ENCODE data around the gene TPST1. TPM values are rescaled to one million over a fixed set of nuclear protein-coding genes. Genes with fewer than 3 reads are reported as not detected.

The TPST1 gene
- total RNA-seq, 1 experiment from 2014 or later, result 15.9 TPM

DNA sequence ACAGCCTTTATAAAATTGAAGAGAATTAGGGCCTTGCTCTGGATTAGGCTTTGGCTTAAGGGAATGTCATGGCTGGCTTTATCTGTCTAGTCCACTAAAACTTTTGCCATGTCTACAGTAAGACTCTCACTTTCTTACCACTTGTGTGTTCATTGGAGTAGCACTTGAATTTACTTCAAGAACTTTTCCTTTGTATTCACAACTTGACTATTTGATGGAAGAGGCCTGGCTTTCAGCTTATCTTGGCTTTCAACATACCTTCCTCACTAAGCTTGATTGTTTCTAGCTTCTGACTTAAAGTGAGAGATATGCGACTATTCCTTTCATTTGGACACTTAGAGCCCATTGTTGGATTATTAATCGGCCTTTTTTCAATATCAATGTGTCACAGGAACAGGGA is 96.1 kb downstream of the TPST1 start:
- Histone ChIP-seq H3K9me3 (ENCODE audit: control insufficient read depth, low read depth, low read length) (no peaks in the 10 kb centered on the region), H3K27ac (ENCODE audit: insufficient read length, low read depth, low read length) (no peak overlapping the region)
- H3K27ac Mint-ChIP-seq, result peak overlapping the region in 1 of 3 experiments; percentile 26; a peak in 1 of 7 replicates

More for the DNA sequence above, 96.1 kb downstream of the TPST1 start:
- no peak for DNase-seq
- Mint-ChIP-seq H3K4me3 (no peak overlapping the region), H3K9me3 (peaks cover 7 to 16% of the 10 kb centered on the region in 2 experiments), H3K36me3 (ENCODE audit: insufficient read depth in 1 of 3, low read depth in 3 of 3) (peaks cover 9 to 26% (median 12%) of the 10 kb centered on the region in 3 experiments; a peak in 6 of 7 replicates), H3K4me1 (peaks cover 24 to 27% of the 10 kb centered on the region in 2 experiments), H3K27me3 (ENCODE audit: low read depth) (no peaks in the 10 kb centered on the region)
- Histone ChIP-seq H2AK5ac (ENCODE audit: insufficient read length, low read length) (no peak overlapping the region), H3T11ph (ENCODE audit: low read length) (no peak overlapping the region), H4K20me1 (ENCODE audit: control insufficient read depth, insufficient read depth, insufficient read length) (no peaks in the 10 kb centered on the region), H2BK15ac (ENCODE audit: low read depth, low read length) (no peak overlapping the region), H3K79me1 (ENCODE audit: insufficient read depth, low read depth, low read length, poor library complexity, severe bottlenecking) (no peaks in the 10 kb centered on the region), H3K9ac (ENCODE audit: extremely low read depth, insufficient read length, low read length) (no peak overlapping the region), H3K4me2 (ENCODE audit: insufficient read depth, insufficient read length, low read length) (no peak overlapping the region), H2BK12ac (ENCODE audit: insufficient read length, low read depth, low read length) (no peak overlapping the region), H2BK5ac (ENCODE audit: insufficient read length, low read length) (no peak overlapping the region), H3K18ac (ENCODE audit: insufficient read length, low read depth, low read length) (no peak overlapping the region), H2BK20ac (ENCODE audit: low read depth, low read length, poor library complexity, severe bottlenecking) (no peak overlapping the region), H4K8ac (replicated peaks; ENCODE audit: insufficient read length, low read depth, low read length) (no peak overlapping the region), H3K23me2 (ENCODE audit: insufficient read length, low read depth, low read length, poor library complexity, severe bottlenecking) (no peaks in the 10 kb centered on the region), H3K23ac (ENCODE audit: insufficient read length, low read depth, low read length) (no peak overlapping the region), H3K14ac (ENCODE audit: insufficient read depth, low read length) (no peak overlapping the region), H3K79me2 (ENCODE audit: insufficient read depth, low read length) (no peaks in the 10 kb centered on the region), H2AFZ (ENCODE audit: low read length) (no peak overlapping the region), H2BK120ac (ENCODE audit: low read depth, low read length, poor library complexity, severe bottlenecking) (no peak overlapping the region), H3K27me3 (ENCODE audit: insufficient read depth, low read length) (no peaks in the 10 kb centered on the region), H4K5ac (ENCODE audit: insufficient read length, low read depth, low read length) (no peak overlapping the region), H3K4ac (ENCODE audit: low read depth, low read length) (no peak overlapping the region), H4K91ac (ENCODE audit: insufficient read length, low read depth, low read length) (no peak overlapping the region), H3K56ac (ENCODE audit: insufficient read length, low read depth, low read length) (no peak overlapping the region), H3K4me1 (ENCODE audit: insufficient read depth, low read length) (no peaks in the 10 kb centered on the region)
- TF ChIP-seq, protein P1, sequence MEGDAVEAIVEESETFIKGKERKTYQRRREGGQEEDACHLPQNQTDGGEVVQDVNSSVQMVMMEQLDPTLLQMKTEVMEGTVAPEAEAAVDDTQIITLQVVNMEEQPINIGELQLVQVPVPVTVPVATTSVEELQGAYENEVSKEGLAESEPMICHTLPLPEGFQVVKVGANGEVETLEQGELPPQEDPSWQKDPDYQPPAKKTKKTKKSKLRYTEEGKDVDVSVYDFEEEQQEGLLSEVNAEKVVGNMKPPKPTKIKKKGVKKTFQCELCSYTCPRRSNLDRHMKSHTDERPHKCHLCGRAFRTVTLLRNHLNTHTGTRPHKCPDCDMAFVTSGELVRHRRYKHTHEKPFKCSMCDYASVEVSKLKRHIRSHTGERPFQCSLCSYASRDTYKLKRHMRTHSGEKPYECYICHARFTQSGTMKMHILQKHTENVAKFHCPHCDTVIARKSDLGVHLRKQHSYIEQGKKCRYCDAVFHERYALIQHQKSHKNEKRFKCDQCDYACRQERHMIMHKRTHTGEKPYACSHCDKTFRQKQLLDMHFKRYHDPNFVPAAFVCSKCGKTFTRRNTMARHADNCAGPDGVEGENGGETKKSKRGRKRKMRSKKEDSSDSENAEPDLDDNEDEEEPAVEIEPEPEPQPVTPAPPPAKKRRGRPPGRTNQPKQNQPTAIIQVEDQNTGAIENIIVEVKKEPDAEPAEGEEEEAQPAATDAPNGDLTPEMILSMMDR (conservative IDR thresholded peaks at IDR 0.05), result no peak
- no CpG with 5 or more reads among the region's 2 CpGs for WGBS (ENCODE audit: extremely low coverage, insufficient read length, low lambda C conversion rate)
